CD4-positive, CD25-positive, alpha-beta regulatory T cell (primary cell): ENCODE results near the gene HPSE2. TPM values are rescaled to one million over a fixed set of nuclear protein-coding genes. Genes with fewer than 3 reads are reported as not detected.

Experiments
- ATAC-seq, 2 donors: fragments of 150-1000 bp; cut with Tn5 transposase; one replicate each; pipeline ENCODE4 v1.10.0; 2021; ENCODE audit warnings: low read depth in 2 of 2, moderate number of reproducible peaks in 2 of 2, moderate library complexity in 1 of 2
- DNase-seq, 3 donors: peaks; one replicate each; pipeline versions ENCODE4 v3.0.0 to v3.0.0-alpha.2; 2012 to 2022; ENCODE audit warnings: mixed read lengths in 1 of 3
- H3K27ac ChIP-seq: one replicate; pipeline ENCODE4 v1.7.0; 2013; ENCODE audit warnings: mild to moderate bottlenecking, low read length; ENCODE audit not compliant: insufficient read depth, poor library complexity, severe bottlenecking
- H3K27me3 ChIP-seq: one replicate; pipeline ENCODE4 v1.7.0; 2013; ENCODE audit warnings: low read length; ENCODE audit not compliant: control insufficient read depth, insufficient read depth
- H3K36me3 ChIP-seq: one replicate; pipeline ENCODE4 v1.7.0; 2013; ENCODE audit warnings: mild to moderate bottlenecking, low read length, moderate library complexity; ENCODE audit not compliant: control insufficient read depth, insufficient read depth
- H3K4me1 ChIP-seq: 2 replicates; pipeline ENCODE4 v1.7.0; 2013; ENCODE audit warnings: mild to moderate bottlenecking, low read length; ENCODE audit not compliant: insufficient read depth, control insufficient read depth, poor library complexity, severe bottlenecking
- H3K4me3 ChIP-seq: one replicate; pipeline ENCODE4 v1.7.0; 2013; ENCODE audit warnings: low read depth, mild to moderate bottlenecking, low read length, moderate library complexity
- H3K9me3 ChIP-seq, 2 experiments: 1 replicate in 1 of 2; 2 replicates in 1 of 2; pipeline ENCODE4 v1.7.0; 2013; ENCODE audit warnings: low read length in 2 of 2, mild to moderate bottlenecking in 1 of 2, moderate library complexity in 1 of 2; ENCODE audit not compliant: control insufficient read depth in 2 of 2
- H3K27ac Mint-ChIP-seq, 3 donors: one replicate each; pipeline ENCODE4 v1.8.0; 2020 to 2022; ENCODE audit warnings: mild to moderate bottlenecking in 3 of 3, mixed read lengths in 3 of 3, moderate library complexity in 2 of 3
- H3K27me3 Mint-ChIP-seq: one replicate; pipeline ENCODE4 v1.8.0; 2022; ENCODE audit warnings: mild to moderate bottlenecking, mixed read lengths
- H3K36me3 Mint-ChIP-seq: one replicate; pipeline ENCODE4 v1.8.0; 2020; ENCODE audit warnings: mixed read lengths
- H3K4me1 Mint-ChIP-seq, 4 donors: one replicate each; pipeline ENCODE4 v1.8.0; 2020 to 2022; ENCODE audit warnings: mixed read lengths in 4 of 4, mild to moderate bottlenecking in 1 of 4
- H3K4me3 Mint-ChIP-seq, 4 donors: one replicate each; pipeline ENCODE4 v1.8.0; 2020 to 2022; ENCODE audit warnings: mild to moderate bottlenecking in 4 of 4, mixed read lengths in 4 of 4, moderate library complexity in 3 of 4
- H3K9me3 Mint-ChIP-seq, 7 donors: one replicate each; pipeline ENCODE4 v1.8.0; 2020 to 2022; ENCODE audit warnings: mixed read lengths in 7 of 7, mild to moderate bottlenecking in 3 of 7, moderate library complexity in 2 of 7
- polyA plus RNA-seq, 4 donors: library from polyadenylated mRNA; unstranded; fragments of 300-500 nt; fragmentation: Illumina TruSeq; gene quantifications; one replicate each; pipeline ENCODE4 v1.2.3, GENCODE V29; 2021
- total RNA-seq: library from RNA; stranded (reverse); gene quantifications from one replicate; pipeline ENCODE4 v1.2.3, GENCODE V29; 2022

HPSE2 gene
- total and polyA plus RNA-seq, 5 donors from 2014 or later = 0.07 to 0.31 TPM; not detected in 3

GRCh38 chr10:98492763-98493162 is 742.9 kb downstream of the HPSE2 start:
- Histone ChIP-seq H3K36me3 (no peaks in the 10 kb centered on the region), H3K9me3 (peaks cover 18 to 20% of the 10 kb centered on the region in 2 experiments), H3K27ac (no peak overlapping the region), H3K4me3 (no peak overlapping the region), H3K4me1 (no peaks in the 10 kb centered on the region), H3K27me3 (no peaks in the 10 kb centered on the region)
- Mint-ChIP-seq H3K4me1 (no peaks in the 10 kb centered on the region), H3K27me3 (peaks cover 28% of the 10 kb centered on the region), H3K9me3 (peaks cover 0 to 17% (median 10%) of the 10 kb centered on the region in 7 donors), H3K36me3 (no peaks in the 10 kb centered on the region), H3K4me3 (no peak overlapping the region), H3K27ac (no peak overlapping the region)
- no peak for ATAC-seq
- DNase-seq = no peak

- no peaks in the 10 kb centered on the region for H3K36me3 Mint-ChIP-seq
- H3K27me3 ChIP-seq = no peaks in the 10 kb centered on the region
- H3K36me3 ChIP-seq = no peaks in the 10 kb centered on the region
- H3K4me3 Mint-ChIP-seq = no peak overlapping the region
- DNase-seq (no peak), ATAC-seq (no peak)
- peaks cover under 1 to 2% of the 10 kb centered on the region in 2 experiments for H3K9me3 ChIP-seq
- no peak overlapping the region for H3K27ac ChIP-seq
- no peak overlapping the region for H3K4me3 ChIP-seq
- H3K9me3 Mint-ChIP-seq = peaks cover 0 to 4% (median 2%) of the 10 kb centered on the region in 7 donors
- H3K27ac Mint-ChIP-seq = no peak overlapping the region
- H3K4me1 ChIP-seq = no peaks in the 10 kb centered on the region
- H3K4me1 Mint-ChIP-seq = no peaks in the 10 kb centered on the region
- H3K27me3 Mint-ChIP-seq = peaks cover 17% of the 10 kb centered on the region
Observed at GRCh38 chr10:98489561-98490481, 745.8 kb downstream of the HPSE2 start.

GRCh38 chr10:98488669-98489430 is 746.8 kb downstream of the HPSE2 start:
- ATAC-seq = no peak
- Mint-ChIP-seq H3K9me3 (peaks cover 0 to 3% (median 0%) of the 10 kb centered on the region in 7 donors), H3K27ac (no peak overlapping the region), H3K4me1 (no peaks in the 10 kb centered on the region), H3K36me3 (no peaks in the 10 kb centered on the region), H3K4me3 (no peak overlapping the region), H3K27me3 (peaks cover 13% of the 10 kb centered on the region)
- Histone ChIP-seq H3K27me3 (no peaks in the 10 kb centered on the region), H3K27ac (no peak overlapping the region), H3K9me3 (no peaks in the 10 kb centered on the region), H3K4me1 (no peaks in the 10 kb centered on the region), H3K4me3 (no peak overlapping the region), H3K36me3 (no peaks in the 10 kb centered on the region)
- DNase-seq = no peak

GRCh38 chr10:98487649-98488048 is 748.0 kb downstream of the HPSE2 start:
- Histone ChIP-seq H3K27ac (no peak overlapping the region), H3K4me1 (no peaks in the 10 kb centered on the region), H3K4me3 (no peak overlapping the region), H3K36me3 (no peaks in the 10 kb centered on the region), H3K9me3 (no peaks in the 10 kb centered on the region), H3K27me3 (no peaks in the 10 kb centered on the region)
- H3K27ac Mint-ChIP-seq = no peak overlapping the region
- H3K36me3 Mint-ChIP-seq = no peaks in the 10 kb centered on the region
- peaks cover 0 to 5% (median 0%) of the 10 kb centered on the region in 7 donors for H3K9me3 Mint-ChIP-seq
- no peak overlapping the region for H3K4me3 Mint-ChIP-seq
- DNase-seq = no peak
- no peak for ATAC-seq
- peaks cover 11% of the 10 kb centered on the region for H3K27me3 Mint-ChIP-seq
- H3K4me1 Mint-ChIP-seq = peaks cover 0 to under 1% (median under 1%) of the 10 kb centered on the region in 4 donors

- no peak overlapping the region for H3K4me3 Mint-ChIP-seq
- H3K27ac Mint-ChIP-seq = no peak overlapping the region
- peaks cover 0 to 5% (median 0%) of the 10 kb centered on the region in 7 donors for H3K9me3 Mint-ChIP-seq
Observed at GRCh38 chr10:98486421-98486820, 749.2 kb downstream of the HPSE2 start.

GRCh38 chr10:98485959-98486358 is 749.7 kb downstream of the HPSE2 start:
- H3K4me1 Mint-ChIP-seq = peaks cover 0 to 12% (median 7%) of the 10 kb centered on the region in 4 donors
- H3K27me3 ChIP-seq = no peaks in the 10 kb centered on the region
- peaks cover 0 to 5% (median 0%) of the 10 kb centered on the region in 7 donors for H3K9me3 Mint-ChIP-seq
- peaks cover 4% of the 10 kb centered on the region for H3K27me3 Mint-ChIP-seq
- no peak for ATAC-seq
- H3K4me1 ChIP-seq = no peaks in the 10 kb centered on the region
- no peaks in the 10 kb centered on the region for H3K9me3 ChIP-seq
- no peak overlapping the region for H3K27ac Mint-ChIP-seq
- no peak overlapping the region for H3K4me3 Mint-ChIP-seq
- no peaks in the 10 kb centered on the region for H3K36me3 ChIP-seq
- no peaks in the 10 kb centered on the region for H3K36me3 Mint-ChIP-seq
- H3K27ac ChIP-seq = no peak overlapping the region
- no peak overlapping the region for H3K4me3 ChIP-seq
- DNase-seq = no peak

More at GRCh38 chr10:98486421-98486820, 749.2 kb downstream of the HPSE2 start:
- no peak overlapping the region for H3K4me3 ChIP-seq
- Mint-ChIP-seq H3K4me1 (peaks cover 0 to 9% (median 5%) of the 10 kb centered on the region in 4 donors), H3K36me3 (no peaks in the 10 kb centered on the region), H3K27me3 (peaks cover 4% of the 10 kb centered on the region)
- H3K27me3 ChIP-seq = no peaks in the 10 kb centered on the region
- no peak for DNase-seq
- no peaks in the 10 kb centered on the region for H3K9me3 ChIP-seq
- no peak overlapping the region for H3K27ac ChIP-seq
- ATAC-seq = no peak
- H3K36me3 ChIP-seq = no peaks in the 10 kb centered on the region
- no peaks in the 10 kb centered on the region for H3K4me1 ChIP-seq

GRCh38 chr10:98483658-98484057 is 752.0 kb downstream of the HPSE2 start:
- H3K9me3 Mint-ChIP-seq = peaks cover 0 to 5% (median 0%) of the 10 kb centered on the region in 7 donors

More at GRCh38 chr10:98483658-98484057, 752.0 kb downstream of the HPSE2 start:
- peaks cover 0 to 12% (median 7%) of the 10 kb centered on the region in 4 donors for H3K4me1 Mint-ChIP-seq
- no peak overlapping the region for H3K27ac Mint-ChIP-seq
- Histone ChIP-seq H3K27me3 (no peaks in the 10 kb centered on the region), H3K4me3 (no peak overlapping the region), H3K27ac (no peak overlapping the region), H3K4me1 (no peaks in the 10 kb centered on the region), H3K36me3 (no peaks in the 10 kb centered on the region), H3K9me3 (no peaks in the 10 kb centered on the region)
- H3K4me3 Mint-ChIP-seq = no peak overlapping the region
- H3K27me3 Mint-ChIP-seq = peaks cover 11% of the 10 kb centered on the region
- H3K36me3 Mint-ChIP-seq = no peaks in the 10 kb centered on the region
- DNase-seq (no peak), ATAC-seq (no peak)
